HG02678 (cell line): ENCODE data around the gene NR1I2.

Experiments
- ATAC-seq: cut with Tn5 transposase; IDR thresholded peaks from one replicate; pipeline ENCODE4 v1.9.1; 2021; ENCODE audit warnings: mild to moderate bottlenecking, moderate library complexity; ENCODE audit not compliant: unreplicated experiment

NR1I2 gene

GRCh38 chr3:119781330-119782198 is at the start of gene NR1I2:
NR1I2 (plus strand) TSS chr3:119782101.
- ATAC-seq: no peak

GRCh38 chr3:119733812-119734211 is 48.1 kb upstream of the NR1I2 start:
- ATAC-seq: no peak

- no peak for ATAC-seq
These were observed 43.2 kb upstream of the NR1I2 start for GRCh38 chr3:119738741-119739140.

GRCh38 chr3:119741657-119742590 is 40.0 kb upstream of the NR1I2 start:
- no peak for ATAC-seq

- no peak for ATAC-seq
These were observed 38.0 kb upstream of the NR1I2 start for GRCh38 chr3:119743921-119744320.

GRCh38 chr3:119745942-119746341 is 36.0 kb upstream of the NR1I2 start:
- peak; percentile 71 for ATAC-seq

GRCh38 chr3:119746423-119746822 is 35.5 kb upstream of the NR1I2 start:
- no peak for ATAC-seq

- no peak for ATAC-seq
These were observed 34.5 kb upstream of the NR1I2 start for GRCh38 chr3:119747357-119747756.

- no peak for ATAC-seq
These were observed 32.9 kb upstream of the NR1I2 start for GRCh38 chr3:119748991-119749390.

- ATAC-seq: no peak
These were observed 30.5 kb upstream of the NR1I2 start for GRCh38 chr3:119751423-119751822.

GRCh38 chr3:119759962-119760361 is 21.9 kb upstream of the NR1I2 start:
- ATAC-seq: peak; percentile 90

GRCh38 chr3:119762876-119763275 is 19.0 kb upstream of the NR1I2 start:
- no peak for ATAC-seq

- ATAC-seq: no peak
These were observed 18.4 kb upstream of the NR1I2 start for GRCh38 chr3:119763466-119763865.

- ATAC-seq: no peak
These were observed 16.7 kb upstream of the NR1I2 start for GRCh38 chr3:119765239-119765638.

GRCh38 chr3:119767936-119768601 is 13.8 kb upstream of the NR1I2 start:
- no peak for ATAC-seq

- no peak for ATAC-seq
These were observed 13.1 kb upstream of the NR1I2 start for GRCh38 chr3:119768668-119769393.

- no peak for ATAC-seq
These were observed 12.3 kb upstream of the NR1I2 start for GRCh38 chr3:119769394-119770149.

- peak; percentile 74 for ATAC-seq
These were observed 7.5 kb upstream of the NR1I2 start for GRCh38 chr3:119774444-119774843.

GRCh38 chr3:119776304-119776703 is 5.6 kb upstream of the NR1I2 start:
- ATAC-seq: no peak

- no peak for ATAC-seq
These were observed 3.7 kb upstream of the NR1I2 start for GRCh38 chr3:119778176-119778575.
